K562 (cell line): ENCODE measurements around the gene STON2. TPM values are rescaled to one million over a fixed set of nuclear protein-coding genes. Genes with fewer than 3 reads are reported as not detected.
A peak's percentile ranks its signal among the peaks of the same experiment; 100 is the strongest.

Source experiments
- ATF2 ChIP-seq: sonication (generic); formaldehyde crosslinking; IDR thresholded peaks from 2 replicates; pipeline ENCODE4 v1.8.1; 2022; ENCODE audit warnings: missing genetic modification reagents
- BRF1 ChIP-seq: IDR thresholded peaks from 3 replicates; pipeline ENCODE4 v1.6.1; 2011; ENCODE audit warnings: borderline replicate concordance, mild to moderate bottlenecking; ENCODE audit not compliant: insufficient read length; ENCODE audit errors: extremely low read depth
- CEBPZ ChIP-seq: fragments of 150-350 bp; IDR thresholded peaks from 2 replicates; pipeline ENCODE4 v1.6.1; 2014; ENCODE audit warnings: low read depth, mild to moderate bottlenecking, low read length, borderline replicate concordance
- CREBBP ChIP-seq: IDR thresholded peaks from one replicate; pipeline ENCODE4 v1.6.1; 2012; ENCODE audit warnings: low read depth, mild to moderate bottlenecking, control low read depth, inconsistent platforms, low read length
- CXXC5 ChIP-seq: fragments of 250-450 bp; sonication (Bioruptor Pico); IDR thresholded peaks from 2 replicates; pipeline ENCODE4 v1.8.0; 2022; ENCODE audit warnings: inconsistent platforms, mild to moderate bottlenecking, moderate library complexity
- ETV5 ChIP-seq: sonication (generic); formaldehyde crosslinking; IDR thresholded peaks from 2 replicates; pipeline ENCODE4 v1.4.0; 2020; ENCODE audit warnings: low read depth, mild to moderate bottlenecking, missing genetic modification reagents
- GTF2A2 ChIP-seq: IDR thresholded peaks from 2 replicates; pipeline ENCODE4 v1.6.1; 2016; ENCODE audit warnings: mild to moderate bottlenecking, missing genetic modification characterization, missing compliant biosample characterization
- HDAC3 ChIP-seq: fragments of 450-650 bp; IDR thresholded peaks from 2 replicates; pipeline ENCODE4 v1.6.1; 2018; ENCODE audit warnings: borderline replicate concordance, mild to moderate bottlenecking, moderate library complexity; ENCODE audit not compliant: partially characterized antibody
- HMGXB4 ChIP-seq: sonication (generic); formaldehyde crosslinking; IDR thresholded peaks from 2 replicates; pipeline ENCODE4 v1.8.1; 2023; ENCODE audit warnings: mild to moderate bottlenecking, missing genetic modification reagents
- IRF1 ChIP-seq: sonication (generic); formaldehyde crosslinking; IDR thresholded peaks from 2 replicates; pipeline ENCODE4 v1.8.0; 2022; ENCODE audit warnings: missing genetic modification reagents, mild to moderate bottlenecking, borderline replicate concordance
- L3MBTL2 ChIP-seq: fragments of 450-650 bp; IDR thresholded peaks from 2 replicates; pipeline ENCODE4 v1.6.1; 2016; ENCODE audit warnings: mild to moderate bottlenecking, moderate library complexity
- LEF1 ChIP-seq: fragments of 450-650 bp; IDR thresholded peaks from 2 replicates; pipeline ENCODE4 v1.6.1; 2016; ENCODE audit warnings: mild to moderate bottlenecking
- MLX ChIP-seq, 2 experiments: fragments of 450-650 bp in 1 of 2; sonication (generic) in 1 of 2; formaldehyde crosslinking; conservative IDR thresholded peaks; 2 replicates each; pipeline versions ENCODE4 v1.4.0 to v1.8.1; 2020 to 2022; ENCODE audit warnings: mild to moderate bottlenecking in 1 of 2, missing genetic modification reagents in 1 of 2
- ZBTB49 ChIP-seq: sonication (generic); formaldehyde crosslinking; IDR thresholded peaks from 2 replicates; pipeline ENCODE4 v1.8.0; 2022; ENCODE audit warnings: missing genetic modification reagents, mild to moderate bottlenecking, borderline replicate concordance
- ZBTB7A ChIP-seq: IDR thresholded peaks from 2 replicates; pipeline ENCODE4 v1.6.1; 2011; ENCODE audit warnings: low read depth, mild to moderate bottlenecking, low read length, moderate library complexity, borderline replicate concordance; ENCODE audit not compliant: control insufficient read depth
- polyA plus RNA-seq, 8 experiments: library from polyadenylated mRNA; depleted of rRNA in 4 of 8; stranded (reverse) in 5 of 8; unstranded in 3 of 8; fragments of >200 nt; fragmentation: Nextera tagmentation in 2 of 8; fragmentation: Illumina TruSeq in 1 of 8; extraction: Ambion mirVana in 2 of 8; extraction: Trizol in 1 of 8; gene quantifications; 2 replicates each; pipeline versions ENCODE4 v1.2.1 to v1.2.3, GENCODE V29; 2011 to 2014; ENCODE audit warnings: inconsistent platforms in 1 of 8, missing spikeins in 1 of 8
- total RNA-seq, 7 experiments: library from RNA; depleted of rRNA in 6 of 7; stranded (reverse); fragments of >200 nt in 6 of 7; fragmentation: Illumina TruSeq in 2 of 7; extraction: Trizol in 2 of 7; gene quantifications; 2 replicates each; pipeline versions ENCODE4 v1.2.1 to v1.2.3, GENCODE V29; 2011 to 2021; ENCODE audit warnings: low replicate concordance in 1 of 7

The STON2 gene
- total and polyA plus RNA-seq, 9 of the 15 experiments (the other 6 are each of a cell fraction or from before 2014, with no cell fraction given): 7.8 to 99.3 (median 53.5) TPM

- no peak for TF ChIP-seq CEBPZ
- TF ChIP-seq MLX (CRISPR knock-in tag; conservative IDR thresholded peaks at IDR 0.05): no peak
- no peak for TF ChIP-seq BRF1
- TF ChIP-seq LEF1: no peak
- TF ChIP-seq ETV5 (CRISPR knock-in tag): no peak
- no peak for TF ChIP-seq IRF1 (CRISPR knock-in tag)
- TF ChIP-seq GTF2A2: no peak
- TF ChIP-seq HMGXB4 (CRISPR knock-in tag): no peak
- TF ChIP-seq HDAC3: no peak
- TF ChIP-seq CREBBP: no peak
- no peak for TF ChIP-seq ZBTB49
- no peak for TF ChIP-seq ATF2 (CRISPR knock-in tag)
- no peak for TF ChIP-seq CXXC5 (CRISPR knock-in tag)
- 0 out of 2 replicates have a peak, but pooled peaks have one; percentile 5 for TF ChIP-seq ZBTB7A
- no peak for TF ChIP-seq L3MBTL2
These were observed 180.2 kb downstream of the STON2 start (continued) for GRCh38 chr14:81219759-81220579.
